GM21515 (cell line): ENCODE measurements around the gene SNCB.
"Not testable (repeated sequence)": the region's sequence is repeated elsewhere in the genome, so short reads cannot be mapped to it uniquely, and the experiment has no call there.

Experiments
- ATAC-seq: cut with Tn5 transposase; IDR thresholded peaks from one replicate; pipeline ENCODE4 v1.9.1; 2021; ENCODE audit not compliant: unreplicated experiment

SNCB gene

GRCh38 chr5:176606032-176606431 is 24.3 kb downstream of the SNCB start:
- ATAC-seq, result no peak

DNA sequence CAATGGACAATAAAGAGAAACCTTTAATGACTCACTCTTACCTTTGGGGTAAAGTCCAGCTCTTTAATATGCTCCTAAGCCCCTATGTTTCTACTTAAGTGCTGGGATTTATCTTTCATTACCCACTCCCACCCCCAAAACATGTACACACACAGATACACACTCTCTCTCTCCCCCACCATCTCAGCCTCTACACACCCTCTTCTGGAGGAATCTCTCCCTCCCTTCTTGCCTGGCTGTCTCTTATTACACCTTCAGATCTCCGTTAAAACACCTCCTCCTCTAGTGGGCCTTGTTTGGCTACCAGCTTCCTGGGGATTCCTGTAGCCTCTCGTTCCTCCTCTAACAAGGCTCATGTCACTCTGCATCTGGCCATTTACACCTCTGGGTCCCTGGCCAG is 27.2 kb downstream of the SNCB start:
- no peak for ATAC-seq

DNA sequence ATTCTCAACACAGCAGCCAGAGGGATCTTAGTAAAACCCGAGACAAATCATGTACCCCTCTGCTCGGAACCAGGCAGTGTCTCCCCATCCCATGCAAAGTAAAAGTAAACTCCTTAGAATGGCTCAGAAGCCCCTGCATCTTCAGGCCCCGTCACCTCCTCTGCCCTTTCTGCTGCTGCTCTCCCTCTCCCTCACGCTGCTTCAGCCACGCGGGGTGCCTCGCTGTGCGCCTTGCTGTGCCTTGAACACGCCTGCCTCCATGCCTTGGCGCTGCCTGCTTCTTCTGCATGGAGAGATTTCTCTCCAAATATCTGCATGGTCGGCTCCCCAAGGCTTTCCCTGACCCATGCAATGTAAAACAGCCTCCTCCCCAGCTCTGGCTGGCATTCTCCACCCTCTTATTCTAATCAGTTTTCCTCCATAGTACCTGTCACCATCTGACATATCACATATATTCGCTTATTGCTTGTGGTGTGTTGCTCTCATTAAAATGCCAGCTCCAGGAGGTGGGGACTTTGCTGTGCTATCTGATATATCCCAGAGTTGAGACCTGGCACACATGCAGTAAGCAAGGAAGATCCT is 28.3 kb downstream of the SNCB start:
- ATAC-seq, result no peak

- ATAC-seq, result not testable (repeated sequence)
Measured at GRCh38 chr5:176599749-176600430, 30.4 kb downstream of the SNCB start.

DNA sequence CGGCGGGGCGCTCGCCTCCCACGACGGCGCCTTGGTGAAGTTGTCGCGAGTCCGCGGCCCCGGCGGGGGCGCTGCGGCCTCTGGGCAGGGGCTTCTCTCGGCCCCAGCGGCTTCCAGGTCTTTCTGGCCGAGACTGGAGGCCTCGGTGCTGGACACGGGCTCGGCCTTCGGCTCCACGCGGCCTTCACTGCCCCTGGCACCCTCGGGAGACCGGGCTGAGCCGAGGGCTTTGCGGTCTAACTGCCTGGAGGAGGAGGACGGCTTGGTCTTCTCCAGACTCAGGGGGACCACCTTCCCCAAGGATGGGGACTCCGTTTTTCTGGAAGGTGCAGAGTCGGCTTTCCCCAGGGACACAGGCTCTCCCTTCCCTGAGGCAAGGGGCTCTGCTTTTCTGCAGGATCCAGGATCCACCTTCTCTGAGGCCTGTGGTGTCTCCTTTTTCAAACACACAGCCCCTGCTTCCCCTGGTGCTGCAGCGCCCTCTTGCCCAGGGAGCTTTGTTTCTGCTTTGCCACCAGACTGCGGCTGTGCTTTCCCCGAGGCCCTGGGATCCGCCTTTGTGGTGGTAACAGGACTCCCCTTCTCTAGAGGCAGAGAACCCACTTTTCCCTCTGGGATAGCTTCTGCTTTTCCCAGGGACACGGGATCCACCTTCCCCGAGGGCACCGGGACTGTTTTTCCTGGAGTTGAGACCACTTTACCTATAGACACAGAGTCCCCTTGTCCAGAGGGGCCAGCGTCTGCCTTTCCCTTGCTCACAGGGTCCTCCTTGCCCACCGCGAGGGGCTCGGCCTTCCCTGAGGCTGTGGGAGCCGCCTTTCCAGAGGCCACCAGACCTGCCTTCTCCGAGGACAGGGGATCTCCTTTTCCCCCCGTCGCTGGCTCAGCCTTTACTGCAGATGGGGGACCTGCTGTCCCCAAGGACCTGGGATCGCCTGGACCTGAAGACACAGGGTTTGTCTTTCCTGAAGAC is 32.6 kb downstream of the SNCB start:
- ATAC-seq, result no peak

DNA sequence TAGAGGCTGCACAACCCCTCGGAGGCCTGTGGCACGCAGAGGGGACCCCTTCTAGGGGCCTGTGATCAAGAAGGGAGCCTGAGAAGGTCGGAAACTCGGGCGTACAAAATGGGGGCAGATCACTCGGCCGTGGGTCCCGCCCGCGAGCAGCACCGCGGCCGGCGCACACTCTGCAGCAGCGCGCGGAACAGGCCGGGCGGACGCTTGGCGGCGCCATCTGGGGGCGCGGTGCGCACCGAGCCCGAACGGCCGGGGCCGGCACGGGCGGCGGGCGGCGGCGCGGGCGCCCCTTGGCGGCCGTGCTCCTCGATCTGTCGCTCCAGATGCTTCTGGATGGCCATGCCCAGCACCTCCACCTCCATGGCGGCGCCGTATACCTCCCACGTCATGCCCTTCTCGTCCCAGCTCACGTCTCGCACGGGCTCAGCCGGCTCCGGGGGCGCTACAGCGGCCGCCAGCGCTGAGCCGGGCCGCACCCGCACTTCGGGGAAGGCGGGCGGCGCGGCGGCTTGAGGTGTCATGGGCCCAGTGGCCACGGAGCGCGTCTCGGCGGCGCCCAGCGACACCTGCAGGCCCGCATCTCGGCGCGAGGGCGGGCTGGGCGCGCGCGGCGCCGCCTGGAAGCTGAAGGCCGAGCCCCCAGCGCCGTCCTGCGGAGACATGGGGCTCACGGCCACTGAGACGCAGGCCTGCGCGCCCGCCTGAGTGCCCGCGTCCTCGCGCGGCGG is 33.5 kb downstream of the SNCB start:
- peak; percentile 58 for ATAC-seq

GRCh38 chr5:176596069-176596644 is 34.2 kb downstream of the SNCB start:
- ATAC-seq, result no peak

- ATAC-seq, result no peak
Measured at GRCh38 chr5:176595386-176595943, 34.9 kb downstream of the SNCB start.

DNA sequence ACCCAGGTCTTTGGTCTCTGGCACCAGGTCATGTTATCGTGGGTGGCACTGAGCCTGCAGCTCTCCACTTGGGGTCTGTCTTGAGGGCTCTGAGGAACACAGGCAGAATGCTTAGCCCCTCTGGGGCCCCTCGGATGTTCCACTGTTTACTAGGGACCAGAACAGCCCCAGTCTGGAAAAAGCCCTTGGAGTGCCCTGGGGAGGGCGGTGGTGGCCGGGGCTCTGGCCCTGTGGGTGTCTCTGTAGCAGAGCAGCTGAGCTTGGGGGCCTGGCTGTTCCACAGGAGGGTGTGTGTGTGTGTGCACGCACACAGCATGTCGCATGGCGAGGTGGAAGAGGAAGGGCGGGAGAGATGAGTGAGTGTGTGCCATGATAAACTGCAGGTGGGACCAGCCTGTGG is 35.8 kb downstream of the SNCB start:
- ATAC-seq, result no peak

GRCh38 chr5:176593273-176593869 is 37.0 kb downstream of the SNCB start:
- no peak for ATAC-seq

DNA sequence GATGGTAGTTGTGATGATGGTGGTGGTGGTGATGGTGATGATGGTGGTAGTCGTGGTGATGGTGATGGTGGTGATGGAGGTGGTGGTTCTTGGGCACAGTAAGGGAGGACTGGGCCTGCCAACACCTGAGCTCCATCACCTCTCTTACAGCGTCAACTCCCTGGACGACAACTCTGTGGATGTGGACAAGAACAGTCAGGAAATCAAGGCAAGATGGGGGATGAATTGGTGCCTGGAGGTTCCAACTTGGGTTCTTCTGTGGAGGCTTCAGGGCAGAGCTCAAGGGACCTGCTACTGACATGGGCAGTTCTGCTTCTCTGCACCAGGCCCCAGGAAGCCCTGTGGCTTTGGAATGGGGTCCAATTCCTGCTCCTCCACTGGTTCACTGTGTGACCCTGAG is 37.8 kb downstream of the SNCB start:
- ATAC-seq, result no peak

DNA sequence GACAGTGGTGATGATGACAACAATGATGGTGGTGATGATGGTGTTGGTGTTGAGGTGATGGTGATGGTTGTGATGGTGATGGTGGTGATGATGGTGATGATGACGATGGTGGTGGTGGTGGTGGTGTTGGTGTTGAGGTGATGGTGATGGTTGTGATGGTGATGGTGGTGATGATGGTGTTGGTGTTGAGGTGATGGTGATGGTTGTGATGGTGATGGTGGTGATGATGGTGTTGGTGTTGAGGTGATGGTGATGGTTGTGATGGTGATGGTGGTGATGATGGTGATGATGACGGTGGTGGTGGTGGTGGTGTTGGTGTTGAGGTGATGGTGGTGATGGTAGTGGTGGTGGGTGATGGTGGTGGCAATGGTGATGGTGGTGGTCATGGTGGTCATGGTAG is 38.7 kb downstream of the SNCB start:
- ATAC-seq, result not testable (repeated sequence)

GRCh38 chr5:176590035-176590717 is 40.2 kb downstream of the SNCB start:
- no peak for ATAC-seq

- no peak for ATAC-seq
Measured at GRCh38 chr5:176589039-176589769, 41.1 kb downstream of the SNCB start.

GRCh38 chr5:176588297-176588696 is 42.0 kb downstream of the SNCB start:
- ATAC-seq, result no peak

GRCh38 chr5:176587398-176587797 is 42.9 kb downstream of the SNCB start:
- no peak for ATAC-seq

- ATAC-seq, result no peak
Measured at GRCh38 chr5:176583076-176583475, 47.3 kb downstream of the SNCB start.

DNA sequence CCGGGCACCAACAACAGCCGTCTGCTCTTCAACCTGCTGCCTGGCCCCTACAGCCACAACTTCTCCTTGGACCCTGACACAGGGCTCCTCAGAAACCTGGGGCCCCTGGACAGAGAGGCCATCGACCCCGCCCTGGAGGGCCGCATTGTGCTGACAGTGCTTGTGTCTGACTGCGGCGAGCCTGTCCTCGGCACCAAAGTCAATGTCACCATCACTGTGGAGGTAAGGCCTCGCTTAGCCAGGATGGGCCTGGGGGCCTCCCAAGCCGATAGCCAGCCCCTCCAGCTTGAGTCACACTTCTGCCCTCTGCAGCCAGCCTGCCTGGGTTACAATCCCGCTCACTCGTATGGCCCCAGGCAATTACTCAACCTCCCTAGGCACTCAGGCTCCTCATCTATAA is 49.0 kb downstream of the SNCB start:
- ATAC-seq, result no peak

DNA sequence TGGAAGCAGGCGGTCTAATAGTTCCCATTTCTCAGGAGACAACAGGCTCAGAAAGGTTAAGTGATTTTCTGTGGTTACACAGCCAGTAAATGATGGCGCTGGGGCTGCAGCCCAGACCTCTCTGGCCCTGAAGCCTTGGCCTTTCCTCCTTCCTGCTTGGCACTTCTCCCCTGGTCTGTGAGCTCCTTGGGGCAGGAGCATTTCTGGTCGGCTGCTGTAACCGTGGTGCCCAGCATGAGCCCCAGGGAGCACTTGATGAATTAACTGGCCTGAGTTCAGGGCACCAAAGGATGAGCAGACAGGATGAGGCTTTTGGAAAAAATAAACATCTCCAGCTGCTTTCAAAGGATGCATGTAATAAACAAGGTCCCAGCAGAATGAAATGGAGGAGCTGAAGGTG is 51.0 kb downstream of the SNCB start:
- no peak for ATAC-seq
